NCI-H1092 treated with DMSO at 0.1 percent for 48 hours (cell line): Measurements from ENCODE around the gene CETN3.

ENCODE experiments used
- DNase-seq: peaks from one replicate; lab custom pipeline; 2025; lab: John Stamatoyannopoulos, UW

Gene CETN3

DNA sequence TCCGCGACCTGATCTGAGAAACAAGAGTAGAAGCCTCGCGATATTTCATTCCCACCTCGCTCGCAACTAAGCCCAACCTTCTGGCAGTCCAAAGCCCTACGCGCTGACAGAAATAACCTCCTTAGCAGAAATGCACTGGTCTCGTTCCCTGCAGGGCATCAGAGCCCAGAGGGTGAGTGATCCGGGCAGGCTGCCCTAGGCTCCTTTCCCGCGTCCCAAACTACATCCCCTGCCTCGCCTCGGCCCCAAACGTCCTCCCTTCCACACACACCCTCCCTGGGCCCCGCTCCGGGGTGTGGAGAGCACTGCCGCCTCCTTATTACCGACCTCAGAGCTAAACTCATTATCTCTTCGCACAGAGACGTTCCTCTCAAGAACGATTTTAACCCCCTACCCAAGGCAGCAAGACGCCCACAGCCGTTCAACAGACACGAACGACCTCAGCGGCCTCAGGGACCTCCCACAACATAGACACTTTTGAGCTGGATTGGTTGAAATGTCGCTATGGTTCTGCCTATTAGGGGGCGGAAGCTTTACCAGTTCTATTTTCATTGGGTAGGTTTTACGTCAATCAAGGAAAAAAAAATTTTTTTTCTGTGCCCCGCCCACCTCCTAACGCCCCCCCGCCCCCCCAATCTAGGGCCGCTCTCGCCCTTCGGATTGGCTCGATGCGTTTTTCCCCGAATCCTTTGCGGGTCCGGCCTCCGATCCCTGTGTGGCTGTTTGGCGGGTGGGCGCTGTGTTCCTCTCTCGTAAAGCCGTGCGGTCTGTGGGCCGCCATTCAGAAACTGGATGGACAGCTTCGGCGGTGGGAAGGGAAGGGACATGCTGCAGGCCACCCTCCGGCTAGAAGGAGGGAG lies at the start of gene CETN3:
CETN3 (minus strand) TSS at position 439 of the 860 bp plus-strand sequence; CDS start at position 344, 95 bp downstream.
- DNase-seq, result peak; percentile 98

GRCh38 chr5:90446961-90447360 lies 37.4 kb upstream of the CETN3 start:
- DNase-seq, result no peak

DNA sequence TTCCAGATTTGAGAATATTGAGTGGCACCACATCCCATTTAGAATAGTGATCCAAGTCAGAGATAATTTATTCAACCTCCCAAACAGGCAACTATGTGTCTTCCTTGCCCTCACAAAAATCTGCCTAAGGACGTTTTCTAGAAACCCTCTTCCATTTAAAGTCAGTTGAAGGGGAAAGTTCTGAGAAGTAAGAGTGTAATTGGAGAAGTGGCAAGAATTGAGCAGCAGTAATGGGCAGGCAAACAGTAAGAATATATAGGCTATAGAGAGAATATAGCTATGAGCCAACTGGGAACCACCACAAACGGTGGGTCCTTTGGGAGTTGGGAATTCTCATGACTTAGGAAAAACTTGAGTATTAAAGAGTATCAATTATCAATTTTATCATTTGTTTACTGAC lies 31.1 kb upstream of the CETN3 start:
- DNase-seq, result no peak

DNA sequence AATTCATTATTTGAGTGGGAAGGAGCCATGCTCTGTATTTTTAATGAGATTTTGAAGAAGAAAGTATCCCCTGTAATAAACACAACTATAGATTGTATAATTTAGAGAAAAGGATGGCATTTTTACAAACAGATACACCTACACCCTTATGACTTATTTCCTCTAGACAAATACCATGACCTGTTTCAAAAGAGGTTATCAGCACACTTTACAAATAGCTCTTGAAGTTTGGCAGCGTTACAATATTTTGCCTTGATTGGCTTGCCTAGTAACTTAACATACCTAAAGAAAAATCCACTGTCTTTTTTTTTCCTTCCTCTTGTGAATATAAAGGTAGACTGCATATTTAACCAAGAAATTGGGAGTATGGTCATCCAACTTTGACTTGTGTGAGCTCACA lies 28.5 kb upstream of the CETN3 start:
- DNase-seq, result no peak

- no peak for DNase-seq
Observed at GRCh38 chr5:90437663-90438062, 28.1 kb upstream of the CETN3 start.

DNA sequence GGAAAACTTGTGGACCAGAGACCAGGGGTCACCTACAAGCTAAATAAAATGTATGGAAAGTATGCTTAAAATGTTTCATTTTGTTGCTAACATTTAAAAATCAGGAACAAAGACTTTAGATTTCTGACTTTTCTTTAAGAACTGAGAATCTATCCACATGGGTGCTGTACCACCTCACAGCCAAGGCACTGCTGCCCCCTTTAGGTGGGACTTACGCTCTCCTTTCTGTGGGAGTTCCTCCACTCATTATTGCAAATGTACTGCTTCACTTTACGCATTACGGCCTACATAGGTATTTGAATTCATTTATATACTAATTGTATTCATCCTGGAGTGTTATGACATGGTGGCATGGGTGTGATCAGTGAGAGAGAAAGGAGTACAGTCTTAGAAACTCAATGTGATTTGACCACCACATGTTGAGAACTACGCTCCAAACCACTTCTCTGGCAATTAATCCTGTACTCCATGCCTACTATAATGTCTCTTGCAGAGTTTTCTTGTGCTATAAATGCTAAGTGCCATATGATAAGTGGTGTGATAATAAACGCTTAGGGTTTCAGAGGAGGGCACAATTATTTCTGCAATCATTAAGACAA lies 24.7 kb upstream of the CETN3 start:
- DNase-seq, result peak; percentile 33

DNA sequence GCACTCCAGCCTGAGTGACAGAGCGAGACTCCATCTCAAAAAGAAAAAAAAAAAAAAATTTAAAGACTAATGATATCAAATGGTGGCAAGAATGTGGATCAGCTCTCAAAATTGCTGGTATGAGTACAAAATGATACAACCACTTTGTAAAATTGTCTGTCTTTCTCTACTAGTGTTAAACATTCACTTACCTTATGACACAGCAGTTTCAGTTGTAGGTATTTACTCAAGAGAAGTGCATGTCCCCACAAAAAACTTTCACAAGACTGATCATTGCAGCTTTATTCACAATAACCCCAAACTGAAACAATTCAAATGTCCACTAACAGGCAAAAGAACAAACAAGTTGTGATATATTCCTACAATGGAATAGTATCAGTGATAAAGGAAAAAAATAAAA lies 14.7 kb upstream of the CETN3 start:
- no peak for DNase-seq

DNA sequence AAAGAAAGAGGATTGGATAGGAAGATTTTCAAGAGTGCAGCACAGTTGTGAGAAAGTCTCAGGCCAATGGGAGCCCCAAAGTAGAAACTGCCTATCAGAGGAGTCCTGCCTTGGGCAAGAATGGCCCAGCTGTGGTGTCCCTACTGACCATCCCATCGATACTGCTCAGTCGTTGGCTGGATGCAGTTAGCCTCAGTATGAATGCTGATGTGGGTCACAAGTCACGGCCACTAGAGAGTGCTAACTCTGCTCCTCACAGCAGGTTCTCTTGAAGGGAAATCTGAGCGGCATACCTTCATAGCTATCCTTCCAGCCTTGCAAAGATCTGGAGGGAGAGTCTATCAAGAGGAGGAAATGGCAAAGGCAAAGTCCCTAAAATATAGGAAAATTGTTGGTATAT lies 11.6 kb upstream of the CETN3 start:
- no peak for DNase-seq

GRCh38 chr5:90418214-90418613 lies 8.7 kb upstream of the CETN3 start:
- no peak for DNase-seq

DNA sequence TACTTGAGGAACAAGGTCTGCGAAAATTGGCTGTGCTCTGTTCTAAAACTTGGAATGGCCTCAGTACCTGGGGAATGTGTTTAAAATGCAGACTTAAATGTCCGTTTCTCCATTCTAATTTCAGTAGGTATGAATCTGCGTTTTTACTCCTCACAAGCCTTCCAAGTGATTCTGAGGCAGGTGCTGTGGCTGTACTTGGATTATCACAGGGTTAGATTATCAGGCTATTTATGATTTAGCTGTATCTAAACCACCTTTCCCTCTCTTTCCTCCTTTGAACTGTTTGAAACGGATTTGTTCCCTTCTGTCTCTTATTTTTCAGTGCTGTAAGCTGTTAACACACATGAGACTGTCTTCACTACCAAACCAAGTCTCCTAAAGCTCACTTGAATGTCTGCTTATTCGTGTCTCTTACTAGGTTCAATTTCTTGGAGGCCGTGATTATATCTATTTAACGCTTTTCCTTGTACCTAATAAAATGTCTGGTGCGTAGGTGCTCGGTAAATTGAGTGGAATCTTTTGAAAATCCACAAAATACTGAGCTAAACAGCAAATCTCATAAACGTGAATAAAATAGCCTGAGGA lies 714 bp upstream of the CETN3 start:
- DNase-seq, result peak; percentile 35

DNA sequence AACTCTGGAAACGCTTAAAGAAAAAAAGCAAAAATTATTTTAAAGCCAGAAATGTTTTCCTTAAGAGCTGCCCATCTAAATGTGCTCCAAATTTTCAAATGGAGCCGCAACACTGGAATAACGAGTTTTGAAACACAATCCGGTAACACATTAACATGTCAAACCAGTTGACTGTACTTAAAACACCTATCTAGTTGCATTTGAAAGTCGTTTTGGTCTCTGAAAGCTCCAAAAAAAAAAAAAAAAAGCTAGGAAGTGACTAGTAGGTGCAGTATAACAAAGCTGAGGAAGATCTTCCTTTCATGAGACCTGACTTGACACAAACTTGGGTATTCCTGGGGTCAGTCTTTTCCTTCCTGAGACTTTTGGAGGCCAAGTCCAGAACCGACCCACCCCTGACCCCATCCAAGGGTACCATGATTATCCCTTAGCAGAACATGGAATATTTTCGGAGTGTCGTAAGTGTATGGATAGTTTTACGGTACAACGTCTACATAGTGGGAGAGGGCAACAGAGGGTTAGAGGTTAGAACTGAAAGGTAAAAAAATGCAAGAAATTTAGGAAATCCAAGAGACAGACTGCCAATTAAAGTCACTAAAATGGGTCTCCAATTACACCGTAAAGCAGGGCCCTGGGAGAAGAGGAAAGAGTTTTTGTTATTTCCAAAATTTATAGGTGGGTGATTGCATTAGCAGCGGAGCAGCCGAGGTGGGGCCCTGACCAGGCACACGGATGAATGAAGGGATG lies 812 bp downstream of the CETN3 start:
- no peak for DNase-seq

DNA sequence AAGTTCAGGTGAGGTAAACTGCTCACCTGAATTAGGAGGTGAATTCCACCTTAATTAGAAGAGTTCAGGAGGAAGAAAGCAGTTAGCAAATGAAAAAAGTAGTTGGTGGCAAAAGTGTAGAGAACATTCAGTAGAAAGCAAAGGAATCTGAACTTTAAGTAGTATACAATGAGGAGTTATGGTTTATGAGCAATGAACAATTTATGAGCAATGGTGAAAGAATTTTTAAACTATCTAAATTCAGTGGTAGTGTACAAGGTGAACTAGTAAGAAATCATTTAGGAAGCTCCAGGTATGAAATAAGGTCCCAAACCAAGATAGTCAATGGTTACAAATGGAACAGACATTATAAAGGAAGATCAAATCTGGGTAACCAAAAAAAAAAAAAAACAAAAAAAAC lies 3.1 kb downstream of the CETN3 start:
- no peak for DNase-seq

DNA sequence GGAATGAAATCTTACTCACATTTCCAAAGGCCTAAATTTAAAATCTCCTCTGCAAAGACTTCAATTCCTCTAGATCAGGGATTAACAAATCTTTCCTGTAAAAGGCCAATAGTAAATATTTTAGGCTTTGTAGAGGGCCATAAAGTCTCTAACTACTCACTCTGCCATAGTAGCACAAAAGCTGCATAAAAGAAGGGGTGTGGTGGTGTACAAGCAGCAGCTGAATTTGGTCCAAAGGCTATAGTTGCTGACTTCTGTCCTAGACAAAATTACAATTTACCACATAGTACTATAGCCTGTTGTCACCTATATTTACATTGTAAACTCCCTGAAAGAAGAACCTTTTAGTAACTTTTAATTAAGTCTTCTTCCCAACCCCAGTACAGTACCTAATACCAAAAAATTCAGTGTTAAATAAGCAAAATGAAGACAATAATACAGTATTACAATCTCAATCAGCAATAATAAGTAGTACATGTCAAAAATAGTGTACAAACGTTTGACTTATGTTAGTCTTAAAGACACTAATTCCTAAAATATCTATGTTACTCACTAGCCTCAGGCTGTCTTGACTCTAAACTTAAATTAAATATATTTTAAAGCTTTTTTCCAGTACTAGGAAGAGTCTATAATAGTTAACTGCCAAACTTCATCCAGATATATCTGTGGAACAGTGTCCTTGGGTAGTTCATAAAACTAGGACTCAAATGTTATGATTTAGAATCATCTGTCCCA lies 6.9 kb downstream of the CETN3 start:
- no peak for DNase-seq

- no peak for DNase-seq
Observed at GRCh38 chr5:90399251-90399650, 10.3 kb downstream of the CETN3 start.

DNA sequence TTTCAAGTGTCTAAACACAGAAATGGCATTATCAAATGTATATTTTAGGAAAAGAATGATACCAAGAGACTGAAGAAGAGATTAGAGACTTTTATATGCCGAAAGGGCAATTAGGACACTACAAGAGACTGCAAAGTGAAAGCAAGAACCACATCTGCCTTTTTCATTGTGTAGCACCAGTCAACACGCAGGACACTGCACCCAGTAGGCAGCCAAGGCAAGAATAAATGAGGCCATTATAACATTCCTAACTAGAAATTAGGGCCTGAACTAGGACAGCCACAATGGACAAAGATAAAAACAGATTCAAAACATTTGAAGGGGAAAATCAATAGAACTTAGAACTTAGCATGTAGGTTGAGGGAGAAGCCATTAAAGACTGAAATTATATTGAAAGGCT lies 10.8 kb downstream of the CETN3 start:
- no peak for DNase-seq

DNA sequence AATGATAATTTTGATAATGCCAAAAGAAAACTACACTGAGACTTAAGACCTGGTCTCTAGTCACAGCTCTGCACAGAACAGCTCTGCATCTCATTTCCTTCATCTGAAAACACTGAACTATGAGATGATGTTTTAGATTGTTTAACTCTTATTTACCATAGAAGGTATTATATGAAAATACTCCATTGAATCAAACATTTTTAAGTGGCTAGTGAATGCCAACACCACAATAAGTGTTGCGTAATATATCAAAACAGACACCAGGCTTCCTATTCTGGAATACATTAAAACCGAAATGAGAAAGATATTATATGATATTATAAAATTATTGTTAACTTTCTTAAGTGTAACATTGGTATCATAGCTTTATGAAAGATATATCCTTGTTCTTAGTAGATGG lies 14.6 kb downstream of the CETN3 start:
- no peak for DNase-seq

DNA sequence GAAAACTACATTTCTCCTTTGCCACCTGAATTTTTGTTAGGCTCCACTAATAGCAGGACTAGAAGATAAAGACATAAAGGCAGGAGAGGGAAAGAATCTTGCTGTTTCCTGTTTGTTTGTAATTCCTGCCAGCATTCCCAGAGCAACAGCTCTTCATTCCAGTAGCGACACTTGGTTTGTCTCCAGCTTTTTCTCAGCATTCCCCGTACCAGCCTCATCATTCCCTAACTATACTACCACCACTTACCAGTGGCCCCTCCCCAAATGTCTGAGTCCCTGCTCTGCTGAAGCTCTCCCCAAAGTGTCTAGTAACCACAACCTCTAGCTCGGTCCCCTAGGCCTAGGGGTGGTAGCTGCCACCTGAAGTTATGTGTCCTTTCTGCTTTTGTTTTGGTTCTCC lies 18.6 kb downstream of the CETN3 start:
- no peak for DNase-seq

- no peak for DNase-seq
Observed at GRCh38 chr5:90390326-90390725, 19.2 kb downstream of the CETN3 start.

GRCh38 chr5:90387508-90387907 lies 22.0 kb downstream of the CETN3 start:
- no peak for DNase-seq

GRCh38 chr5:90386099-90386710 lies 23.4 kb downstream of the CETN3 start:
- DNase-seq, result no peak

DNA sequence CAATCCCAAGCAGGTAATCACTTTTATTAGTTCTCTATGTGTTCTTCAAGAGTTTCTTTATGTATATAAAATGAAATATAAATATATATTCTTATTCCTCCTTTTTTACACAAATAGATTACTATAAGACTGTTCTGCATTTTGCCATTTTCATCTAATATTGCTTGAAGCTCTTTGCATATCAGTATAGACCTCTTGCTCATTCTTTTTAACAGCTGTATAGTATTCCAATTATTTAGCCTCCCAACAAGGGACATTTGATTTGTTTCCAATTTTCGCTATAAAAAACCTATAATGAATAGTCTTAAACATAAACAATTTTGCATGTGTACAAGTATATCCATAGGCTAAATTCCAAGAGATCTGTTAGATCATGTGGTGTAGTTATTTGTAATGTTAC lies 25.2 kb downstream of the CETN3 start:
- no peak for DNase-seq
